ENCODE data around the gene OSBPL6. TPM values are rescaled to one million over a fixed set of nuclear protein-coding genes. Genes with fewer than 3 reads are reported as not detected.

The OSBPL6 gene
- total RNA-seq, 1 experiment from 2014 or later = 11.6 TPM

- CTCF ChIA-PET = no interaction called here
- DNase-seq (ENCODE audit: low read depth, low spot score) (no peak), ATAC-seq (no peak)
- no peak overlapping the region for H2AFZ ChIP-seq (ENCODE audit: low read depth, low read length, poor library complexity, severe bottlenecking)
- no peak overlapping the region for H3K27ac ChIP-seq (ENCODE audit: low read depth, low read length)
- POLR2A ChIA-PET = no interaction called here
- no peak overlapping the region for H3K9ac ChIP-seq (ENCODE audit: low read length)
- no peaks in the 10 kb centered on the region for H4K20me1 ChIP-seq (ENCODE audit: insufficient read depth)
- H3K9me2 ChIP-seq (ENCODE audit: insufficient read depth) = no peaks in the 10 kb centered on the region
- H3K9me3 ChIP-seq (ENCODE audit: control insufficient read depth in 1 of 2, insufficient read depth in 1 of 2, low read depth in 1 of 2, low read length in 2 of 2) = no peaks in the 10 kb centered on the region
- no peak overlapping the region for H3K4me2 ChIP-seq (ENCODE audit: low read length)
- no peak overlapping the region for H3K4me3 ChIP-seq (replicated peaks in 1 of 2; ENCODE audit: low read depth in 1 of 2, low read length in 2 of 2)
- RAD21 ChIA-PET (ENCODE audit: low non-redundant PET in 1 of 2, low total read pairs in 2 of 2, uncharacterized antibody in 2 of 2, unreplicated experiment in 2 of 2) = no interaction called here
- no peaks in the 10 kb centered on the region for H3K36me3 ChIP-seq (ENCODE audit: control insufficient read depth in 1 of 2, insufficient read depth in 2 of 2, low read length in 2 of 2)
- no peaks in the 10 kb centered on the region for H3K79me2 ChIP-seq (ENCODE audit: insufficient read depth, low read length)
- intact Hi-C loops (cut with micrococcal nuclease) = no loop called here
- TF ChIP-seq ELF1 (IDR thresholded peaks at IDR 0.05; ENCODE audit: borderline replicate concordance, low read depth) (no peak), YY1 (IDR thresholded peaks at IDR 0.05; ENCODE audit: extremely low read depth, insufficient replicate concordance, low read depth, low read length) (no peak), FOSL1 (IDR thresholded peaks at IDR 0.05; ENCODE audit: low read depth) (no peak), EGR1 (IDR thresholded peaks at IDR 0.05; ENCODE audit: low read depth) (no peak), JUND (IDR thresholded peaks at IDR 0.05) (no peak), REST (IDR thresholded peaks at IDR 0.05; ENCODE audit: low read depth) (no peak), ZFX (IDR thresholded peaks at IDR 0.05) (no peak), CEBPB (IDR thresholded peaks at IDR 0.05; ENCODE audit: low read depth) (no peak), POLR2A (IDR thresholded peaks at IDR 0.05; ENCODE audit: borderline replicate concordance, extremely low read depth, insufficient read depth, insufficient read length) (no peak), TCF7L2 (IDR thresholded peaks at IDR 0.05; ENCODE audit: borderline replicate concordance, extremely low read depth, insufficient read depth, insufficient read length) (no peak)
- H3K27me3 ChIP-seq (ENCODE audit: insufficient read depth, low read length) = no peaks in the 10 kb centered on the region
- H3K4me1 ChIP-seq (ENCODE audit: control insufficient read depth in 1 of 2, insufficient read depth in 2 of 2, low read length in 2 of 2) = peaks cover 0 to 4% of the 10 kb centered on the region in 2 experiments; a peak in 3 of 4 replicates
- no TSS peak for BruUV-seq (replicated peaks)
These were observed 52.9 kb downstream of the OSBPL6 start for GRCh38 chr2:178247250-178247649.

Data from HCT116 (cell line).